ENCODE data around the gene CREBRF. TPM values are rescaled to one million over a fixed set of nuclear protein-coding genes. Genes with fewer than 3 reads are reported as not detected.
"Not testable (repeated sequence)": the region's sequence is repeated elsewhere in the genome, so short reads cannot be mapped to it uniquely, and the experiment has no call there.

Gene CREBRF
- total and polyA plus RNA-seq, 9 donors, result 6.0 to 15.5 (median 6.9) TPM

DNA sequence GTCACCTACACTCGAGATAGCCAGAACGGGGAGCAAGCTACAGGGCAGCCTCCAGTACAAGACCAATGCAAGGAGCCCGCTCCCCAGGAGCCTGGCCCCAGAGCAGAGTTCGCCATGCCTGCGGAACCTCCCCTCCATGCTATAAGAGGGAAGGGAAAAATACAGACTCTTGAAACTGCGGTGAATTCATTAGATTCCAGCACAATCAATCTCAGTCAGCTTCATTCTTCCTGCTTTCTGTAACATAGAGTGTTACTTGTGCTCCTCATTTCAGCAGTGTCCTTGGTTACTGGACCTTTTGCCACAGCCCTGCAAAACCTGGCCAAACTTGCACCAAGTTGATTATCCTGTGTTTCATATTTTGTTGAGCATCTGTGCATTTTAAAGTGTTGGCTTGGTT, 22.2 kb upstream of the CREBRF start:
- no peak overlapping the region for H3K27ac ChIP-seq (ENCODE audit: low read length)
- peaks cover 13% of the 10 kb centered on the region for H3K36me3 ChIP-seq (ENCODE audit: control insufficient read depth, insufficient read depth, low read length)
- no peak overlapping the region for H3K4me3 ChIP-seq (ENCODE audit: low read length)
- no CpG with 5 or more reads among the region's 6 CpGs for WGBS (ENCODE audit: insufficient coverage)
- DNase-seq, result no peak
- no peaks in the 10 kb centered on the region for H3K27me3 ChIP-seq (ENCODE audit: control insufficient read depth, insufficient read depth, low read length)
- H3K9me3 ChIP-seq (replicated peaks; ENCODE audit: control insufficient read depth, low read depth, low read length), result no peaks in the 10 kb centered on the region
- H3K4me1 ChIP-seq (ENCODE audit: control insufficient read depth, insufficient read depth, low read length), result no peaks in the 10 kb centered on the region

DNA sequence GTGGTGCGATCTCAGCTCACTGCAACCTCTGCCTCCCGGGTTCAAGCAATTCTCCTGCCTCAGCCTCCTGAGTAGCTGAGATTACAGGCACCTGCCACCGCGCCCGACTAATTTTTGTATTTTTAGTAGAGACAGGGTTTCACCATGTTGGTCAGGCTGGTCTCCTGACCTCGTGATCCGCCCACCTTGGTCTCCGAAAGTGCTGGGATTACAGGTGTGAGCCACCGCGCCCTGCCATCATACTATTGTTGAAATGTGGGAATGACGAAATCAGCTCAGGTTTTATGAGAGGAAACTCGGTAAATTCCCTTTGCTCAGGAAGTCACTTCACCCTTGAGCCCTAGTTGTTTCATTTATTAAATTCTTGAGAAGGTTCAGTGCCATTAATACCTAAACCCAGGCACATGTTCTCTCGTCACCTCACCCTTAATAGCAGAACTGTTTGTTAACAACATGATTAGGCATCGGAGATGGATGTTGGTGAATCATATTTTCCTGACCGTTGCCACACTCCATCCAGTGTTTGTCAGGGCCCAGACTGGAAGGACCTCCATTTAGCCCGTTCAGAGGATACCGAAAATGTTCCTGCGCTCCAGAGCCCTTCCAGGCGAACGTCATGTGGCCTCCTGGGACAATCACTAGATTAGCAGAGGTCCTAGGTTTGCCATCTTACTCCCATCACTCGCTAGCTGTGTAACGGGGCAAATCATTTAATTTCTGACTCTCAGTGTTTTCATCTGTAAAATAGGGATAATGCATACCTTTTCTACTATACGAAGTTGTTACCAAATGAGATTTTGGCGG, 20.0 kb upstream of the CREBRF start:
- no peak overlapping the region for H3K4me3 ChIP-seq (ENCODE audit: low read length)
- H3K9me3 ChIP-seq (replicated peaks; ENCODE audit: control insufficient read depth, low read depth, low read length), result peaks cover 2% of the 10 kb centered on the region
- H3K27ac ChIP-seq (ENCODE audit: low read length), result peak overlapping the region; percentile 13
- H3K4me1 ChIP-seq (ENCODE audit: control insufficient read depth, insufficient read depth, low read length), result no peaks in the 10 kb centered on the region
- peaks cover 13% of the 10 kb centered on the region for H3K36me3 ChIP-seq (ENCODE audit: control insufficient read depth, insufficient read depth, low read length)
- no peak for DNase-seq
- no peaks in the 10 kb centered on the region for H3K27me3 ChIP-seq (ENCODE audit: control insufficient read depth, insufficient read depth, low read length)
- WGBS (ENCODE audit: insufficient coverage), result 93% methylated on average over 8 of the region's 24 CpGs

DNA sequence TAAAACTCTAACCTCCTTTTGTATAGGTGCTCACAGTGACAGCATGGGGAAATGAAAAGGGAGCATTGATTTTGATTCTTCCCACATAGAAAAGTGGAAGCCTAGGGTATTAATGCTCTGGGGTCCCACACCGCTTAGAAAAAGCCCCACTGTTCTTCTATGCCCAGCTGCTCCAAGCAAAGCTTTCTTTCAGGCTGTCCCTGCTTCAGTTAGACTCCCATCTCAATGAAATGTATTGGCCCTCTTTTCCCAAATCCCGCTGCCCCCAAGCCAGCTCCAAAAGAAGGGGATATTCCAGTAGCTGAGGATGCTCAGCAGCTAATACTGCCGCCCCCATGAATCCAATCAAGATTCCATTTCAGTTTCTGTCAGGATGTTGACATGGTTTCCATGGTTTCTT, 17.0 kb upstream of the CREBRF start:
- no peak overlapping the region for H3K27ac ChIP-seq (ENCODE audit: low read length)
- H3K9me3 ChIP-seq (replicated peaks; ENCODE audit: control insufficient read depth, low read depth, low read length), result peaks cover 2% of the 10 kb centered on the region
- whole genome bisulfite sequencing (ENCODE audit: insufficient coverage), result 94% methylated on average over 2 of the region's 3 CpGs
- no peak overlapping the region for H3K4me3 ChIP-seq (ENCODE audit: low read length)
- no peaks in the 10 kb centered on the region for H3K27me3 ChIP-seq (ENCODE audit: control insufficient read depth, insufficient read depth, low read length)
- no peaks in the 10 kb centered on the region for H3K4me1 ChIP-seq (ENCODE audit: control insufficient read depth, insufficient read depth, low read length)
- H3K36me3 ChIP-seq (ENCODE audit: control insufficient read depth, insufficient read depth, low read length), result peaks cover 13% of the 10 kb centered on the region
- no peak for DNase-seq

DNA sequence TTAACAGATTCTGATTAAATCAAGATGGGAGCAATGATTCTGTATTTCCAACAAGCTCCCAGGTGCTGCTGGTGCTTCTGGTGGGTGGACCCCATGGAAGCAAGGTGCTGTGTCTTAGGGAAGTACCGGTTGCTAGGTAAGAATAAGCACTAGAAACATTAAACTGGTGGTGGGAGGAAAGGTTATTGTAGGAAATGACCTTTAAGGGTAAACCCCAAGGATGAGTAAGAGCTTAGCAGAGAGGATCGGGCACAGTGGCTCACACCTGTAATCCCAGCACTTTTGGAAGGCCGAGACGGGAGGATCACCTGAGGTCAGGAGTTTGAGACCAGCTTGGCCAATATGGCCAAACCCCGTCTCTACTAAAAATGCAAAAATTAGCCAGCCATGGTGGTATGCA, 16.2 kb upstream of the CREBRF start:
- Histone ChIP-seq H3K9me3 (replicated peaks; ENCODE audit: control insufficient read depth, low read depth, low read length) (peaks cover 2% of the 10 kb centered on the region), H3K4me1 (ENCODE audit: control insufficient read depth, insufficient read depth, low read length) (no peaks in the 10 kb centered on the region), H3K27me3 (ENCODE audit: control insufficient read depth, insufficient read depth, low read length) (no peaks in the 10 kb centered on the region), H3K4me3 (ENCODE audit: low read length) (no peak overlapping the region), H3K36me3 (ENCODE audit: control insufficient read depth, insufficient read depth, low read length) (peaks cover 8% of the 10 kb centered on the region), H3K27ac (ENCODE audit: low read length) (no peak overlapping the region)
- 88% methylated on average over 5 of the region's 5 CpGs for WGBS (ENCODE audit: insufficient coverage)
- DNase-seq, result no peak

DNA sequence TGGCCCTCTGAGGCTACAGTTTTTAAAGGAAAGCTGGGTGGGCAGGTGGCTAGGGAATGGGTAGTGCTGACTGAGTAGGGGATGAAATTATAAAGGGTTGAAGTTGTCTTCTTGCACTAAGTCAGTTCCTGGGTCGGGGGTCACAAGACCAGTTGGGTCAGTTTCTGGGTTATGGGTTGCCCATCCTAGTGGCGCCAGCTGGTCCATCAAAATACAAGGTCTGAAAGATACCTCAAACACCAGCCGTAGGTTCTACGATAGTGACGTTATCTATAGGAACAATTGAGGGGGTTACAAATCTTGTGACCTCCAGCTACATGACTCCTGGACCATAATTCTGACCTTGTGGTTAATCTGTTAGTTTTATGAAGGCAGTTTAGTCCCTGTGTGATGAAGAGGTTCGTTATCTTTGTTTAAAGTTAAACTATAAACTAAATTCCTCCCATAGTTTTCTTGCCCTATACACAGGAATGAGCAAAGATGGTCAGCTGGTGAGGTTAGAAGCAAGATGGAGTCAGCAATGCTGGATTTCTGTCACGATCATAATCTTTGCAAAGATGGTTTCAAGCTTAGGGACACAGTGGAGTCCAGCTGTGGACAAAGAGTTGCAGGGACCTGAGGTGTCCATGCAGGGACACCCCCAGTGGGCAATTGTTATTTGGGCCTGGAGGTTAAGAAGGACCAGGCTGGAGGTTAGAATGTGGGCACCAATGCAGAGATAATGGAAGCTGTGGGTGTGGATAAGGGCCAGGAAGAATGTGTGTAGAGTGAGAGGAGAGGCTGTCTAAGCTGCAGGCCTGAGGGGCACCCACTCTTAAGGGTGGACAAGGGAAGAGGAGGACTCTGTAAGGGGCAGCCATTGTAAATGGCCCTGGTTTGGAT, 14.0 kb upstream of the CREBRF start:
- no peaks in the 10 kb centered on the region for H3K4me1 ChIP-seq (ENCODE audit: control insufficient read depth, insufficient read depth, low read length)

DNA sequence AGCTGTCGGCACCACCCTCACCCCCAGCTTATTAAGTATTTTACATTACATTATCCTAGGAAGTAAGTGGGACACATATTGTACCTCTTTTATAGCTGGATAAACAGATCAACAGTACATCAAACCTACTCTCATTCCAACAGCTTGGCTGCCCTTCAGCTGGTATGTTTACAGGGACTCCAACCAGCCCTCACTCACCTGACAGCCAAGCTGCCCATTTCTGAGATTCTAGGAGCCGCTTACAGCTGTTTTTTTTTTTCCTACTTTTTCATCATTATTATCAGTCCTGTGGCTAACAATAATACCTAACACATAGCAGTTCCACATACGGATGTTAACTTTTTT, 13.4 kb upstream of the CREBRF start:
- no peak for DNase-seq
- Histone ChIP-seq H3K27me3 (ENCODE audit: control insufficient read depth, insufficient read depth, low read length) (no peaks in the 10 kb centered on the region), H3K4me3 (ENCODE audit: low read length) (no peak overlapping the region), H3K36me3 (ENCODE audit: control insufficient read depth, insufficient read depth, low read length) (no peaks in the 10 kb centered on the region), H3K27ac (ENCODE audit: low read length) (no peak overlapping the region), H3K9me3 (replicated peaks; ENCODE audit: control insufficient read depth, low read depth, low read length) (peaks cover 2% of the 10 kb centered on the region), H3K4me1 (ENCODE audit: control insufficient read depth, insufficient read depth, low read length) (no peaks in the 10 kb centered on the region)
- 100% methylated on average over 1 of the region's 3 CpGs for WGBS (ENCODE audit: insufficient coverage)

More for the DNA sequence above, 14.0 kb upstream of the CREBRF start:
- WGBS (ENCODE audit: insufficient coverage), result 94% methylated on average over 2 of the region's 7 CpGs
- DNase-seq, result no peak
- no peaks in the 10 kb centered on the region for H3K27me3 ChIP-seq (ENCODE audit: control insufficient read depth, insufficient read depth, low read length)
- H3K27ac ChIP-seq (ENCODE audit: low read length), result no peak overlapping the region
- no peaks in the 10 kb centered on the region for H3K36me3 ChIP-seq (ENCODE audit: control insufficient read depth, insufficient read depth, low read length)
- no peak overlapping the region for H3K4me3 ChIP-seq (ENCODE audit: low read length)
- H3K9me3 ChIP-seq (replicated peaks; ENCODE audit: control insufficient read depth, low read depth, low read length), result peaks cover 2% of the 10 kb centered on the region

- H3K4me1 ChIP-seq (ENCODE audit: control insufficient read depth, insufficient read depth, low read length), result no peaks in the 10 kb centered on the region
- H3K36me3 ChIP-seq (ENCODE audit: control insufficient read depth, insufficient read depth, low read length), result no peaks in the 10 kb centered on the region
- 26% methylated on average over 6 of the region's 8 CpGs for WGBS (ENCODE audit: insufficient coverage)
- peaks cover 4% of the 10 kb centered on the region for H3K27me3 ChIP-seq (ENCODE audit: control insufficient read depth, insufficient read depth, low read length)
- H3K9me3 ChIP-seq (replicated peaks; ENCODE audit: control insufficient read depth, low read depth, low read length), result peaks cover 1% of the 10 kb centered on the region
- no peak overlapping the region for H3K4me3 ChIP-seq (ENCODE audit: low read length)
- DNase-seq, result no peak
- no peak overlapping the region for H3K27ac ChIP-seq (ENCODE audit: low read length)
Observed at GRCh38 chr5:173045474-173045873, 10.7 kb upstream of the CREBRF start.

GRCh38 chr5:173047096-173047837, 8.9 kb upstream of the CREBRF start:
- H3K4me1 ChIP-seq (ENCODE audit: control insufficient read depth, insufficient read depth, low read length); H3K27ac ChIP-seq (ENCODE audit: low read length); DNase-seq; H3K36me3 ChIP-seq (ENCODE audit: control insufficient read depth, insufficient read depth, low read length); H3K9me3 ChIP-seq (replicated peaks; ENCODE audit: control insufficient read depth, low read depth, low read length); H3K4me3 ChIP-seq (ENCODE audit: low read length); H3K27me3 ChIP-seq (ENCODE audit: control insufficient read depth, insufficient read depth, low read length): not testable (repeated sequence)
- WGBS (ENCODE audit: insufficient coverage), result 57% methylated on average over 7 of the region's 12 CpGs

DNA sequence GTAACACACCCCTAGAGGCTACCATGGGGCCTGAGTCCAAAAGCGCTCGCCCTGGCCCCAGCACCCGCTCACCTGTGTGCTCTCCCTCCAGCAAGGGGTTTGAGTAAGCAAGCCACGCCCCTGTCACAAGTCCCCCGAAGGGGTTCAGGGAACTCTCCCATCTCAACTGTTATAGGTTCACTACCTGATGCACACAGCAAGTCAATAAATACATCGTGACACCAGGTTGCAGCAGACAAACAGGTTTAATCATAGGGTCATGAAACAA, 8.4 kb upstream of the CREBRF start:
- H3K9me3 ChIP-seq (replicated peaks; ENCODE audit: control insufficient read depth, low read depth, low read length), result no peaks in the 10 kb centered on the region
- no peaks in the 10 kb centered on the region for H3K36me3 ChIP-seq (ENCODE audit: control insufficient read depth, insufficient read depth, low read length)
- 56% methylated on average over 6 of the region's 6 CpGs for WGBS (ENCODE audit: insufficient coverage)
- H3K27me3 ChIP-seq (ENCODE audit: control insufficient read depth, insufficient read depth, low read length), result peaks cover 4% of the 10 kb centered on the region
- DNase-seq, result no peak
- H3K27ac ChIP-seq (ENCODE audit: low read length), result no peak overlapping the region
- no peaks in the 10 kb centered on the region for H3K4me1 ChIP-seq (ENCODE audit: control insufficient read depth, insufficient read depth, low read length)
- H3K4me3 ChIP-seq (ENCODE audit: low read length), result no peak overlapping the region

- WGBS (ENCODE audit: insufficient coverage), result no CpG with 5 or more reads among the region's 2 CpGs
- Histone ChIP-seq H3K4me1 (ENCODE audit: control insufficient read depth, insufficient read depth, low read length) (peaks cover 5% of the 10 kb centered on the region), H3K9me3 (replicated peaks; ENCODE audit: control insufficient read depth, low read depth, low read length) (no peaks in the 10 kb centered on the region), H3K4me3 (ENCODE audit: low read length) (no peak overlapping the region), H3K27me3 (ENCODE audit: control insufficient read depth, insufficient read depth, low read length) (peaks cover 4% of the 10 kb centered on the region), H3K36me3 (ENCODE audit: control insufficient read depth, insufficient read depth, low read length) (no peaks in the 10 kb centered on the region), H3K27ac (ENCODE audit: low read length) (no peak overlapping the region)
- DNase-seq, result no peak
Observed at GRCh38 chr5:173050791-173051190, 5.4 kb upstream of the CREBRF start.
